ENCODE data around the gene CNGB1. TPM values are rescaled to one million over a fixed set of nuclear protein-coding genes. Genes with fewer than 3 reads are reported as not detected.

CNGB1 gene
- total RNA-seq, 2 experiments from 2014 or later: not detected

- Histone ChIP-seq H3K79me2 (ENCODE audit: insufficient read depth, low read depth, low read length) (no peaks in the 10 kb centered on the region), H3K9me3 (ENCODE audit: low read length) (no peaks in the 10 kb centered on the region), H3K4me3 (ENCODE audit: low read depth, low read length, poor library complexity, severe bottlenecking) (no peak overlapping the region), H3K27ac (ENCODE audit: low read depth, low read length, poor library complexity, severe bottlenecking) (no peak overlapping the region), H3K36me3 (ENCODE audit: insufficient read depth, low read length) (no peaks in the 10 kb centered on the region), H3K4me2 (ENCODE audit: low read length) (no peak overlapping the region), H3K9me2 (ENCODE audit: insufficient read depth, low read length) (no peaks in the 10 kb centered on the region), H4K20me1 (ENCODE audit: insufficient read depth, low read length) (no peaks in the 10 kb centered on the region), H2AFZ (ENCODE audit: low read length) (no peak overlapping the region), H3K4me1 (ENCODE audit: insufficient read depth, low read length, poor library complexity, severe bottlenecking) (no peaks in the 10 kb centered on the region)
- ChIA-PET POLR2A (no interaction called here), CTCF (ENCODE audit: unreplicated experiment) (no interaction called here)
- TF ChIP-seq EZH2phosphoT487 (IDR thresholded peaks at IDR 0.05; ENCODE audit: borderline replicate concordance, low read depth, low read length) (no peak), CTCF (conservative IDR thresholded peaks at IDR 0.05; ENCODE audit: low read length) (no peak)
- DNase-seq (ENCODE audit: low spot score): no peak
- BruUV-seq (replicated peaks): no TSS peak
- intact Hi-C loops (cut with micrococcal nuclease; ENCODE audit: unreplicated experiment): no loop called here
Measured at GRCh38 chr16:57941016-57941664, 29.8 kb downstream of the CNGB1 start.

- H2AFZ ChIP-seq (ENCODE audit: low read length): no peak overlapping the region
- no peaks in the 10 kb centered on the region for H3K36me3 ChIP-seq (ENCODE audit: insufficient read depth, low read length)
- H4K20me1 ChIP-seq (ENCODE audit: insufficient read depth, low read length): no peaks in the 10 kb centered on the region
- H3K9me3 ChIP-seq (ENCODE audit: low read length): no peaks in the 10 kb centered on the region
- intact Hi-C loops (cut with micrococcal nuclease; ENCODE audit: unreplicated experiment): no loop called here
- H3K4me2 ChIP-seq (ENCODE audit: low read length): no peak overlapping the region
- H3K79me2 ChIP-seq (ENCODE audit: insufficient read depth, low read depth, low read length): no peaks in the 10 kb centered on the region
- H3K9me2 ChIP-seq (ENCODE audit: insufficient read depth, low read length): no peaks in the 10 kb centered on the region
- no peak overlapping the region for H3K27ac ChIP-seq (ENCODE audit: low read depth, low read length, poor library complexity, severe bottlenecking)
- no TSS peak for BruUV-seq (replicated peaks)
- no peaks in the 10 kb centered on the region for H3K4me1 ChIP-seq (ENCODE audit: insufficient read depth, low read length, poor library complexity, severe bottlenecking)
- H3K4me3 ChIP-seq (ENCODE audit: low read depth, low read length, poor library complexity, severe bottlenecking): no peak overlapping the region
- TF ChIP-seq CTCF (conservative IDR thresholded peaks at IDR 0.05; ENCODE audit: low read length): no peak
- TF ChIP-seq EZH2phosphoT487 (IDR thresholded peaks at IDR 0.05; ENCODE audit: borderline replicate concordance, low read depth, low read length): no peak
- ChIA-PET POLR2A (no interaction called here), CTCF (ENCODE audit: unreplicated experiment) (no interaction called here)
- DNase-seq (ENCODE audit: low spot score): no peak
Measured at GRCh38 chr16:57940382-57940966, 30.5 kb downstream of the CNGB1 start.

DNA sequence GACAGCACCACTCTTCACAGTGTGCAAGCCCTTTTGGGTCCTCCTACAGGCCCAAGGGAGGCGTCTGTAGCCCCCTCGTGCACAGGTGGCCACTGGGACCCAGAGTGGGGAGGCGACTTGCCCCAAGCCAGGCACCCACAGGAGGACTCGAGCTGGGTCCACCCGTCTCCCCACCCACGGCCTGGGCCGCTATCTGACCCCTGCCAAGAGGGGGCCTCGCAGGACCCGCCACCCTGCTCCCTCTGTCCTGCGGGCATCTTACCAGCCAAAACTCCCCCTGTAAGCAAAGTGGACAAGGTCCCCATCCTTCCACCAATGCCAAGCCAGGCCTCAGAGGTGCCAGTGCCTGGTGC, 31.1 kb downstream of the CNGB1 start:
- Histone ChIP-seq H3K4me3 (ENCODE audit: low read depth, low read length, poor library complexity, severe bottlenecking) (no peak overlapping the region), H4K20me1 (ENCODE audit: insufficient read depth, low read length) (no peaks in the 10 kb centered on the region), H3K4me2 (ENCODE audit: low read length) (no peak overlapping the region), H3K9me3 (ENCODE audit: low read length) (no peaks in the 10 kb centered on the region), H3K27ac (ENCODE audit: low read depth, low read length, poor library complexity, severe bottlenecking) (no peak overlapping the region), H3K4me1 (ENCODE audit: insufficient read depth, low read length, poor library complexity, severe bottlenecking) (no peaks in the 10 kb centered on the region), H3K9me2 (ENCODE audit: insufficient read depth, low read length) (no peaks in the 10 kb centered on the region), H2AFZ (ENCODE audit: low read length) (no peak overlapping the region), H3K36me3 (ENCODE audit: insufficient read depth, low read length) (no peaks in the 10 kb centered on the region), H3K79me2 (ENCODE audit: insufficient read depth, low read depth, low read length) (no peaks in the 10 kb centered on the region)
- TF ChIP-seq CTCF (conservative IDR thresholded peaks at IDR 0.05; ENCODE audit: low read length) (no peak), EZH2phosphoT487 (IDR thresholded peaks at IDR 0.05; ENCODE audit: borderline replicate concordance, low read depth, low read length) (no peak)
- BruUV-seq (replicated peaks): no TSS peak
- POLR2A ChIA-PET: no interaction called here
- CTCF ChIA-PET (ENCODE audit: unreplicated experiment): no interaction called here
- intact Hi-C loops (cut with micrococcal nuclease; ENCODE audit: unreplicated experiment): no loop called here
- no peak for DNase-seq (ENCODE audit: low spot score)

Measured in OCI-LY7 (cell line).